ENCODE measurements around the gene FGD5. TPM values are rescaled to one million over a fixed set of nuclear protein-coding genes. Genes with fewer than 3 reads are reported as not detected.
A peak's percentile ranks its signal among the peaks of the same experiment; 100 is the strongest.

Gene FGD5
- total RNA-seq, 1 donor from 2014 or later = 16.2 TPM

- no peaks in the 10 kb centered on the region for H3K4me1 ChIP-seq
- H3K27me3 ChIP-seq = no peaks in the 10 kb centered on the region
- intact Hi-C loops (cut with DNase I) = no loop called here
- TF ChIP-seq CTCF (IDR thresholded peaks at IDR 0.05) (no peak), POLR2A (IDR thresholded peaks at IDR 0.05) (no peak), POLR2AphosphoS5 (IDR thresholded peaks at IDR 0.05; ENCODE audit: insufficient read depth in 1 of 2, low read depth in 1 of 2) (no peak)
- no peaks in the 10 kb centered on the region for H3K9me3 ChIP-seq
- no peak overlapping the region for H3K27ac ChIP-seq
- peak; percentile 58 to 89 for DNase-seq (ENCODE audit: extremely low spot score in 2 of 2)
- no peaks in the 10 kb centered on the region for H3K36me3 ChIP-seq
- no peak overlapping the region for H3K4me3 ChIP-seq
Observed at GRCh38 chr3:14771593-14772497, 46.9 kb upstream of the FGD5 start.

- Histone ChIP-seq H3K36me3 (no peaks in the 10 kb centered on the region), H3K27me3 (no peaks in the 10 kb centered on the region), H3K4me3 (no peak overlapping the region), H3K27ac (no peak overlapping the region), H3K9me3 (no peaks in the 10 kb centered on the region), H3K4me1 (no peaks in the 10 kb centered on the region)
- no peak for TF ChIP-seq CTCF (IDR thresholded peaks at IDR 0.05)
- intact Hi-C loops (cut with DNase I) = no loop called here
- peak; percentile 54 to 74 for DNase-seq (ENCODE audit: extremely low spot score in 2 of 2)
Observed at GRCh38 chr3:14772533-14773138, 46.1 kb upstream of the FGD5 start.

- H3K9me3 ChIP-seq = no peaks in the 10 kb centered on the region
- no peak overlapping the region for H3K27ac ChIP-seq
- no peak for DNase-seq (ENCODE audit: extremely low spot score in 2 of 2)
- H3K4me1 ChIP-seq = no peaks in the 10 kb centered on the region
- intact Hi-C loops (cut with DNase I) = no loop called here
- H3K36me3 ChIP-seq = no peaks in the 10 kb centered on the region
- no peak for TF ChIP-seq POLR2AphosphoS5 (IDR thresholded peaks at IDR 0.05; ENCODE audit: insufficient read depth in 1 of 2, low read depth in 1 of 2)
- TF ChIP-seq CTCF (IDR thresholded peaks at IDR 0.05) = no peak
- no peak for TF ChIP-seq POLR2A (IDR thresholded peaks at IDR 0.05)
- H3K4me3 ChIP-seq = no peak overlapping the region
- H3K27me3 ChIP-seq = no peaks in the 10 kb centered on the region
Observed at GRCh38 chr3:14773281-14773680, 45.5 kb upstream of the FGD5 start.

GRCh38 chr3:14773691-14774128 lies 45.1 kb upstream of the FGD5 start:
- TF ChIP-seq POLR2AphosphoS5 (IDR thresholded peaks at IDR 0.05; ENCODE audit: insufficient read depth in 1 of 2, low read depth in 1 of 2) (no peak), CTCF (IDR thresholded peaks at IDR 0.05) (no peak), POLR2A (IDR thresholded peaks at IDR 0.05) (no peak)
- no peaks in the 10 kb centered on the region for H3K9me3 ChIP-seq
- intact Hi-C loops (cut with DNase I) = no loop called here
- no peaks in the 10 kb centered on the region for H3K4me1 ChIP-seq
- H3K4me3 ChIP-seq = no peak overlapping the region
- no peaks in the 10 kb centered on the region for H3K27me3 ChIP-seq
- no peak overlapping the region for H3K27ac ChIP-seq
- peak; percentile 55 to 67 for DNase-seq (ENCODE audit: extremely low spot score in 2 of 2)
- no peaks in the 10 kb centered on the region for H3K36me3 ChIP-seq

GRCh38 chr3:14774431-14774830 lies 44.3 kb upstream of the FGD5 start:
- TF ChIP-seq POLR2AphosphoS5 (IDR thresholded peaks at IDR 0.05; ENCODE audit: insufficient read depth in 1 of 2, low read depth in 1 of 2) = no peak
- TF ChIP-seq POLR2A (IDR thresholded peaks at IDR 0.05) = no peak
- intact Hi-C loops (cut with DNase I) = no loop called here
- Histone ChIP-seq H3K9me3 (no peaks in the 10 kb centered on the region), H3K27ac (no peak overlapping the region), H3K36me3 (no peaks in the 10 kb centered on the region), H3K4me1 (no peaks in the 10 kb centered on the region), H3K4me3 (no peak overlapping the region), H3K27me3 (no peaks in the 10 kb centered on the region)
- DNase-seq (ENCODE audit: extremely low spot score in 2 of 2) = peak; percentile 74 to 85

All from vagina (tissue), 2 donors.